Measurements from ENCODE around the gene SLC10A3.

Gene SLC10A3

DNA sequence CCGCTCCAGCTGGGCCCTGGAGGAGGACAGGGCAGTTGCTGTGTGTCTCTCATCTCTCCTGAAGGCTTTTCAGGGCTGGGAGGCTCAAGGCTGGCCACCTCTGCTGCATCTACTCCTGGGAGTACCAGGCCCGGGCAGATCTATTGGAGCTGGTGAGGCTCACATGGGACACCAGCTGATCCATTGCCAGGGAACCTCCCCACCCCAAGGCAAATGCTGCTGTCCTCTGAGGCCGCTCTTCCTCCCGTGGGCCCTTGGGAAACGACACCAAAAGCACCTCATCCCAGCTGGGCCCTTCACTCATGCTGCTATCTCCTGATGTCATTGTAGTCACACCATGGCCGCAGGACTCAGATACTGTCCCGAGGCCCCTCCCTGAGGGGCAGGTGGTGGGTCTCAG lies 7.6 kb downstream of the SLC10A3 start:
- DNase-seq: no peak

- no peak for DNase-seq
Measured at GRCh38 chrX:154481911-154482601, 8.4 kb downstream of the SLC10A3 start.

DNA sequence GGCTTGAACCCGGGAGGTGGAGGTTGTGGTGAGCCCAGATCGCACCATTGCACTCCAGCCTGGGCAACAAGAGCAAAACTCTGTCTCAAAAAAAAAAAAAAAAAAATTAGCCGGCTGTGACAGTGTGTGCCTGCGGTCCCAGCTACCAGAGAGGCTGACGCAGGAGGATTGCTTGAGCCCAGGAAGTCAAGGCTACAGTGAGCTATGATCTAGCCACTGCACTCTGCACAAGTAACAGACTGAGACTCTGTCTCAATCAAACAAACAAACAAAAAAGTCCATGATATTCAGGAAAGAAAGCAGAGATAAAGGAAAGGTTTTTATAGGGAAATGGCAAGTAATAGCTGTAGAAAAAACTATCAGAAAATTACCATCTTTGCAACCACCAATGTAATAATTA lies 9.2 kb downstream of the SLC10A3 start:
- no peak for DNase-seq

- DNase-seq: peak; percentile 74
Measured at GRCh38 chrX:154478728-154479622, 11.5 kb downstream of the SLC10A3 start, which contains the start of gene LAGE3. LAGE3 (minus strand) TSS chrX:154479281; CDS start chrX:154478915, 366 bp downstream.

GRCh38 chrX:154477891-154478477 lies 12.4 kb downstream of the SLC10A3 start:
- DNase-seq: no peak

GRCh38 chrX:154476821-154477220 lies 13.6 kb downstream of the SLC10A3 start:
- no peak for DNase-seq

DNA sequence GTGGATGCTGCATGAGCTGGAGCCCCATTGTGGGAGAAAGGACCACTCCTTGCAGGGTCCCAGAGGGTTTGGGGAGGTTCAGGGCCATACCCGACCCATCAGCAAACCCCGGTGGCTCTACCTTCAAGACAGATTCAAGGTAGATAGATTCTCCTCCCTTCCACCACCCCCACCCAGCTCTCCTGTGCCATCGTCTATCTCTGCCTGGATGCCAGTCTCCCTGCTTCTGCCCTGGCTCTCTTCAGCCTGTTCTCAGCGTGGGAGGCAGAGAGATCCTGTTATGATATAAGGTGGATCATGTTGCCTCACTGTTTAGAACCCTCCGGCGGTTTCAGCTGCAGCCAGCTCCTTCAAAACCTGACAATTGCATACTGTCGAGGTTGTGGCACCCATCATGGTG lies 16.7 kb downstream of the SLC10A3 start:
- DNase-seq: no peak

DNA sequence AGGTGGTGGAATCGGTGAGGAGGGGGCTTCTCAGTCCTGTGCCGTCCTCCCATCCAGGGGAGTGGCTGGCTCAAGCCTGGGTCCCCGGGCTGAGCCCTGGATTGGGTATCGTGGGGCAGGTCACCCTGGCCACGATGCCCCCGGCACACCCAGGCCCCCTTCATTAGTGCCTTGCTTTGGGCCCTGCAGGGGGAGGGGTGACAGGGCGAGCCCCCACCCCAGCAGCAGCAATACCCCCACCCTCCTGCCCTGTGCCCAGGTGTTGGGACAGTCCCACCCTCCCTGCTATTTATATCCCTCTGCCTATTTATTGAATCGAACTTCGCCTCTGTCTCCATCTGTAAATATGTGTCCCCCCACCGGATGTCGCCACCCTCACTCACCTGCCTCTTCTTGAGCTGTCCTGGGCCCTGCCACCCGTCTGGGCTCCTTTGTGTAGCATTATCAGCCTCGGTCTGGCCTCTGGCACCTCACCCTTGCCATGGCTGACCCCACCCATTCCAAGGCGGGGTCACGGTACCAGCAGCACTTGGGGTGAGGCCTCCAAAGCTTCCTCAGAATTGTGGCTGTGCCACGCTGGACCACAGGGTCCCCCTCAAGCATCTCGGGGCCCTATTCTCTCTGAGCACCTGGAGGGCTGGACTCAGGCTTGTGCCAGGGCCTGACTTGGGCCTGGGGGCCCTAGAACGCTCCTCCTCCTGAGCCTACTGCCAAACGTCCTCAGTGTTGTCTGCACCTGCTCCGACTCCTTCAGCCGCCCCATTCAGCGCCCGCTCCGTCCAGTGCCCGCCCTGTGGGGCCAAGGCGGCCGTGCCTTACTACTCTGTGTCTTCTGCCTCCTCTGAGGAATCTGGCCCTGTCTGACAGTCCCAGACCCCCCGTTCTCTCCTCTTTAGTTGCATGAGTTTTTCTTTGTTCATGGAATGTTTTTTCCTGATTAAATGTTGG lies 17.5 kb downstream of the SLC10A3 start:
- no peak for DNase-seq

DNA sequence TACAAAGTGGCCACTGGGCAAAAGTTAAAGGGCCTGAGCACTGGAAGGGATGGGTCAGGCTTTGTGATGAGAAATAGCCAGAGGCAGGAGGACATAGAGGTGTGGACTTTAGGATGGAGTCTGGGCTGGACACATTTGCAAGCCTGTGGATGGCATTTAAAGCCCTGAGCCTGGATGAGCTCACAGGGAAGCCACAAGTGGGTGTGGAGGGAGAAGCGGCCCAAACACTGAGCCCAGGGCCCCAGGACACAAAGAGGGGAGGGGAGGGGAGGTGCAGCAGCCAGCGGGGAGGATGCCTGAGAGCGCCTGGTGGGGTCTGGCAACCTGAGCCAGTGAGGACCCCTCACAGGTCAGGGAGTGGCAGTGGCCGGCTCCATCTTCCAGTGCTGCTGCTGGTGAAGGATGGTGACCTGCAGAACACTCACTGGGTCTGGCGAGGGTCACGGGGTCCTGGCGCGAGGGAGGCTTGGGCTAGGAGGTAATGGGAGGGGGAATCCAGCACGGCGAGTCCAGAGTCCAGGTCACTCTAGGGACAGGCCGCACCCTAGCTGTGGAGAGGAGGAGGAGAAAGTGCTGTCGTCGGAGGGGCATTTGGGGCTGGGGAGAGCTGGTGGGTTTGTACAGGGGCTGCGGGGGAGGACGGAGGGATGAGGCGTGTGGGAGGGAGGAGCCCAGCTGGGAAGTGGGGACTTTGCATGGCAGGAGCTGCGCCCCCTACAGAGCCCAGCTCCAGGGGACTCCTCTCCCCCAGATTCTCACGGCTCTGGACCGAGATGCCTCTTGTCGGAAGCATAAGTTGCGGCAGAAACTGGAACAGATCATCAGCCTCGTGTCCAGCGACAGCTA lies 18.4 kb downstream of the SLC10A3 start:
- DNase-seq: no peak

DNA sequence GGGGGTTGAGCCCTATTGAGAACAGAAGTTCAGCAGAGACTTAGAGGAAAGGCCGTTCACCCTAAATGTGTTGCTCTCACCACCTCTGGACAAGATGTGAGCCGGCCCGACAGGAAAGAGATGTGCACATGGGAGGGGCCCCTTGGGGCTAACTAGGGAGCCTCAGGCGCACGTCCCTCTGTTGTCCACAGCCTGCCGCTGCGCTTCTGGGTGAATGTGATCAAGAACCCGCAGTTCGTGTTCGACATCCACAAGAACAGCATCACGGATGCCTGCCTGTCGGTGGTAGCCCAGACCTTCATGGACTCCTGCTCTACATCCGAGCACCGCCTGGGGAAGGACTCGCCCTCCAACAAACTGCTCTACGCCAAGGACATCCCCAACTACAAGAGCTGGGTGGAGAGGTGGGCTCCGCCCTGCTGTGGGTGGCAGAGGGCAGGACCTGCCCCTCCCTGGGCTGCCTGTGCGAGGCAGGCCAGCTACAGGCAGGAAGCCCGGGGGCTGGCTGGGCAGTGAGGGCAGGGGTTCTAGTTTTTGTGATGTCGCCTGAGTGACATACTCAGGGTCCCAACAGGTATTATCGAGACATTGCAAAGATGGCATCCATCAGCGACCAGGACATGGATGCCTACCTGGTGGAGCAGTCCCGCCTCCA lies 19.4 kb downstream of the SLC10A3 start:
- no peak for DNase-seq

GRCh38 chrX:154470434-154470833 lies 20.0 kb downstream of the SLC10A3 start:
- no peak for DNase-seq

- no peak for DNase-seq
Measured at GRCh38 chrX:154469880-154470279, 20.5 kb downstream of the SLC10A3 start.

DNA sequence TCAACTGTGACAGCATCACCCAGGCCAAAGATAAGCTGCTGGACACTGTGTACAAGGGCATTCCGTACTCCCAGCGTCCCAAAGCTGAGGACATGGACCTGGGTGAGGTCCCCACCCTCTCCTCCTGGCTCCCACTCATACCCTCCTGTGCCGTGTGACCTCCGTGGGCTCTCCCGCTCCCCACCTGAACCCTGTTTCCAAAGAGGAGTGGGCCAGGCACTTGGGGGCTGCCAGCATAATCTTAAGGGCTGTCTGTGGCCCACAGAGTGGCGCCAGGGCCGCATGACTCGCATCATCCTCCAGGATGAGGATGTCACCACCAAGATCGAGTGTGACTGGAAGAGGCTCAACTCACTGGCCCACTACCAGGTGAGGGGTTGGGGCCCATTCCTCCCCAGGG lies 21.3 kb downstream of the SLC10A3 start:
- no peak for DNase-seq

DNA sequence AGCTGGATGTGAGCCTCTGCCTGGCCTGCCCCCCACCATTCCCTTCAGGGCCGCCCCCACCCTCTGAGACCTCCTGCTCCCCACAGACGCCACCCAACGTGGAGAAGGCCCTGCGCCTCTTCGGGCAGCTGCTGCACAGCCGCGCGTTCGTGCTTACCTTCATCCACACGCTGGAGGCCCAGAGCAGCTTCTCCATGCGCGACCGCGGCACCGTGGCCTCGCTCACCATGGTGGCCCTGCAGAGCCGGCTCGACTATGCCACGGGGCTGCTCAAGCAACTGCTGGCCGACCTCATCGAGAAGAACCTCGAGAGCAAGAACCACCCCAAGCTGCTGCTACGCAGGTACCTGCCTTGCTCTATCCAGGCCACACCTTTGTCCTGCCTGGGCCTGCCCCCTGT lies 22.2 kb downstream of the SLC10A3 start:
- DNase-seq: no peak

DNA sequence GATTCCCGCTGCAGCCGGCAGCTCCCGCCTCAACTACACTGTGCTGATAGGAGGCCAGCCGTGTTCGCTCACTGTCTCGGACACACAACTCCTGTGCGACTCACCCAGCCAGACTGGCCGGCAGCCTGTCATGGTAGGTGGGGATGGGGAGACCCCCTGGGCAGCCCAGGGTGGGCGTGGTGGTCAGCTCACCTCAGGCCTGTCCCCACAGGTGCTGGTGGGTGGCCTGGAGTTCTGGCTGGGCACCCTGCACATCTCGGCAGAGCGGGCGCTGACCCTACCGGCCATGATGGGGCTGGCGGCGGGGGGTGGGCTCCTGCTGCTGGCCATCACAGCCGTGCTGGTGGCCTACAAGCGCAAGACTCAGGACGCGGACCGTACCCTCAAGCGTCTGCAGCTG lies 22.9 kb downstream of the SLC10A3 start:
- DNase-seq: no peak

DNA sequence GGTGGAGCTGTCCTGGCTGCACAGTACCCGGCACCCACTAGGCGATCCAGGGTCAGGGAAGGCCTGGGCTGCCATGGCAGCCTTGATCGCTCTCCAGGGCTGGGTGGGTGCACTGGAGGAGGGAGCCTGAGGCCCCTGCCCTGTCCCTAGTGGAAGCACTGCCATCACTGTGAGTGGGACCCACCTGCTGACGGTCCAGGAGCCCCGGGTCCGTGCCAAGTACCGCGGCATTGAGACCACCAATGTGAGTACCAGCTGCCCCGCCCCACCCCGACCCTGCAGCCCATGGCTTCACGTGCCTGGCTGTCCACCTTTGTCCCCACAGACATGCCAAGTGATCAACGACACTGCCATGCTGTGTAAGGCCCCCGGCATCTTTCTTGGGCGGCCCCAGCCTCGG lies 23.5 kb downstream of the SLC10A3 start:
- no peak for DNase-seq

DNA sequence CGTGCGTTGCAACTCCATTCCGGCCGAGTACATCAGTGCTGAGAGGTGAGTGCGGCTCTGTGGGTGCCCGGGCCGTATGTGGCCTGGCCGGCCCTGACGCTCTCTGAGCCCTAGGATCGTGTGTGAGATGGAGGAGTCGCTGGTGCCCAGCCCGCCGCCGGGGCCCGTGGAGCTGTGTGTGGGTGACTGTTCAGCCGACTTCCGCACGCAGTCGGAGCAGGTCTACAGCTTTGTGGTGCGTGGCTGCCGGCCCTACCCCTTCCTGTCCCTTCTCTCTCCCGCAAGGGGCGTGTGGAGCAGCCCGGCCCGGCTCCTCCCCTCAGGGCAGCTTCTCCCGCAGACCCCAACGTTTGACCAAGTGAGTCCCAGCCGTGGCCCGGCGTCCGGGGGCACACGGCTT lies 24.4 kb downstream of the SLC10A3 start:
- no peak for DNase-seq

- no peak for DNase-seq
Measured at GRCh38 chrX:154465601-154466000, 24.8 kb downstream of the SLC10A3 start.

DNA sequence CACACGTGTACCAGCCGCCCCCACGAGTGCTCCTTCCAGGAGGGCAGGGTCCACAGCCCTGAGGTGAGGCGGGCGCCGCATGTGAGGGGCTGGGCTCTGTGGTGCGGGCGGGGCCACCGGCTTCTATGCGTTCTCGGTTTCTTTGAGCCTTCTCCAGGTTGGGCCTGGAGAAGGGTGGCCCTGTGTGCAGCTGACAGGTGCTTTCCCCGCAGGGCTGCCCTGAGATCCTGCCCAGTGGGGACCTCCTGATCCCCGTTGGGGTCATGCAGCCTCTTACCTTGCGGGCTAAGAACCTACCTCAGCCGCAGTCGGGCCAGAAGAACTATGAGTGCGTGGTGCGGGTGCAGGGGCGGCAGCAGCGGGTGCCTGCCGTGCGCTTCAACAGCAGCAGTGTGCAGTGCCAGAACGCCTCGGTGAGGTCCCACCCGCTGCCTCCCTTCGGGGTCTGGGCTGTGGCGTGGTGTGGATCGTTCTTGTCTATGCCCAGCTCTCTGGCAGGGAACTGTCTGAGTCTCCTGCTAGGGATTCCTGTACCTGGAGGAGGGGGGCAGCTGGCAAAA lies 25.5 kb downstream of the SLC10A3 start:
- no peak for DNase-seq

DNA sequence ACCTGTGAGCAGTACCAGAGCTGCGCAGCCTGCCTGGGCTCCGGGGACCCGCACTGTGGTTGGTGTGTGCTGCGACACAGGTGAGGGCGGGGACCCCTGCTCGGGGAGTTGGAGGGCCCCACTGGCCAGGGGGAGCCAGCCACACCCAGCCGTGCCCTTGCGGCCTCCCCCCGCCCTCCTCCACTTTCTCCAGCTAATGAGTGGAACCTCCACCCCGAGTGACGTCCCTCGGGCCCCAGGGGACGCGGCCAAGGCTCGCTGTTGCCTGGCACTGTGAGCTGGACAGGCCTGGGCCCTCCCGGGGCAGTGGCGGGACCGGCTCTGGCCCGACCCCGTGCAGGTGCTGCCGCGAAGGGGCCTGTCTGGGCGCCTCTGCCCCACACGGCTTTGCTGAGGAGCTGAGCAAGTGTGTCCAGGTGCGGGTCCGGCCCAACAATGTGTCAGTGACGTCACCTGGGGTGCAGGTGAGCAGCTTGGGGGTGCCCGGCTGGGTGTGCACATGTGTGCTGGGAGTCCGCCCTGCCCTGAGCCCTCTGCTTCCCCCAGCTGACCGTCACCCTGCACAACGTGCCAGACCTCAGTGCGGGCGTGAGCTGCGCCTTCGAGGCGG lies 26.7 kb downstream of the SLC10A3 start:
- no peak for DNase-seq

All from NCI-H226 (cell line).